Panc1 (cell line): ENCODE measurements around the gene SPATA24. TPM values are rescaled to one million over a fixed set of nuclear protein-coding genes. Genes with fewer than 3 reads are reported as not detected.

ENCODE experiments used
- ATAC-seq: fragments of 200-7000 bp; cut with Tn5 transposase; 2 replicates; pipeline ENCODE4 v1.9.1; 2020; ENCODE audit warnings: mild to moderate bottlenecking, moderate library complexity
- BruUV-seq: library from RNA; stranded (reverse); fragments of 400-500 nt; replicated peaks from 2 replicates; lab custom pipeline; 2021; lab: Mats Ljungman, UMichigan
- CTCF ChIA-PET: fragments of 300-600 bp; sonication (Branson Sonifier 250); formaldehyde crosslinking; loops from one replicate; lab custom pipeline; 2022; ENCODE audit warnings: antibody characterized with exemption; lab: Charles Lee
- POLR2A ChIA-PET: fragments of 300-600 bp; sonication (Branson Sonifier 250); formaldehyde crosslinking; loops from one replicate; lab custom pipeline; 2022; ENCODE audit warnings: antibody characterized with exemption; lab: Charles Lee
- DNase-seq: peaks from one replicate; pipeline ENCODE4 v3.0.0-alpha.2; 2010; ENCODE audit warnings: low read depth, low spot score
- H3K27ac ChIP-seq: 2 replicates; pipeline ENCODE4 v1.5.1; 2011; ENCODE audit warnings: mild to moderate bottlenecking, low read length, inconsistent platforms
- H3K27me3 ChIP-seq: fragments of 200-500 bp; sonication (Bioruptor generic); 2 replicates; pipeline ENCODE4 v1.6.0; 2014; ENCODE audit warnings: low read length, inconsistent platforms; ENCODE audit not compliant: control insufficient read depth, insufficient read depth
- H3K36me3 ChIP-seq: fragments of 200-500 bp; sonication (Bioruptor generic); 2 replicates; pipeline ENCODE4 v1.5.1; 2014; ENCODE audit warnings: inconsistent platforms, mild to moderate bottlenecking, low read length, moderate library complexity; ENCODE audit not compliant: control insufficient read depth, insufficient read depth
- H3K4me1 ChIP-seq: 2 replicates; pipeline ENCODE4 v1.5.1; 2011; ENCODE audit warnings: inconsistent platforms, mild to moderate bottlenecking, low read length, moderate library complexity; ENCODE audit not compliant: control insufficient read depth, insufficient read depth
- H3K4me3 ChIP-seq, 2 experiments: 2 replicates each; pipeline ENCODE4 v1.5.1; 2011 to 2012; ENCODE audit warnings: low read depth in 2 of 2, low read length in 2 of 2, mild to moderate bottlenecking in 2 of 2, inconsistent platforms in 1 of 2, moderate library complexity in 1 of 2
- H3K9me3 ChIP-seq: fragments of 200-500 bp; sonication (Bioruptor generic); 2 replicates; pipeline ENCODE4 v1.5.1; 2014; ENCODE audit warnings: low read depth, mild to moderate bottlenecking, inconsistent platforms, low read length, moderate library complexity; ENCODE audit not compliant: control insufficient read depth, insufficient read depth
- CTCF ChIP-seq: fragments of 450-650 bp; IDR thresholded peaks from 2 replicates; pipeline ENCODE4 v1.5.1; 2017; ENCODE audit warnings: mild to moderate bottlenecking
- POLR2AphosphoS5 ChIP-seq: IDR thresholded peaks from 2 replicates; pipeline ENCODE4 v1.6.1; 2012; ENCODE audit warnings: mild to moderate bottlenecking, low read depth, low read length, moderate library complexity
- REST ChIP-seq, 2 experiments: IDR thresholded peaks; 2 replicates each; pipeline ENCODE4 v1.6.1; 2011 to 2012; ENCODE audit warnings: low read depth in 2 of 2, control low read depth in 1 of 2, low read length in 1 of 2, mild to moderate bottlenecking in 1 of 2, moderate library complexity in 1 of 2; ENCODE audit not compliant: insufficient read depth in 1 of 2
- SIN3A ChIP-seq: IDR thresholded peaks from 2 replicates; pipeline ENCODE4 v1.6.1; 2012; ENCODE audit warnings: low read depth, mild to moderate bottlenecking, low read length, moderate library complexity, borderline replicate concordance; ENCODE audit not compliant: insufficient read depth
- TCF7L2 ChIP-seq: IDR thresholded peaks from 2 replicates; pipeline ENCODE4 v1.6.1; 2011; ENCODE audit warnings: mild to moderate bottlenecking, low read depth, low read length, inconsistent platforms
- in situ Hi-C: cut with HindIII; loops from 2 replicates; pipeline ENCODE4 v1.10.0; 2016; ENCODE audit warnings: low sequenced_read_pairs, low pct_unique_long_range_greater_than_20kb
- intact Hi-C: fragments of 100-400 bp; cut with micrococcal nuclease; formaldehyde crosslinking; loops from one replicate; pipeline ENCODE4 v1.10.0; 2022; ENCODE audit not compliant: unreplicated experiment
- total RNA-seq: library from RNA; stranded (reverse); gene quantifications from one replicate; pipeline ENCODE4 v1.2.1, GENCODE V29; 2021; ENCODE audit not compliant: unreplicated experiment

SPATA24 gene
- total RNA-seq, 1 experiment from 2014 or later, result 5.5 TPM

- Histone ChIP-seq H3K4me1 (peaks cover 20% of the 10 kb centered on the region), H3K36me3 (peaks cover 2% of the 10 kb centered on the region; the same call in 1 of the 2 replicates), H3K27me3 (no peaks in the 10 kb centered on the region), H3K9me3 (no peaks in the 10 kb centered on the region), H3K4me3 (no peak overlapping the region), H3K27ac (no peak overlapping the region)
- TF ChIP-seq SIN3A (no peak), TCF7L2 (no peak), CTCF (no peak), REST (IDR thresholded peaks at IDR 0.05; ENCODE audit: insufficient read depth in 1 of 2, low read depth in 2 of 2, low read length in 1 of 2) (no peak), POLR2AphosphoS5 (no peak)
- in situ Hi-C loops (no loop called here), intact Hi-C loops (loop anchor here (10.0 kb wide), 1 partner anchor 111 kb away; no protein-coding TSS in a partner anchor)
- no TSS peak for BruUV-seq
- DNase-seq (no peak), ATAC-seq (no peak)
- CTCF ChIA-PET, result no interaction called here
- POLR2A ChIA-PET, result interaction anchor here (0.5 to 0.6 kb wide), 2 partner anchors 10 to 102 kb away, joined by 4 to 5 read pairs; partner anchors contain the start of gene MATR3
These were observed 7.8 kb downstream of the SPATA24 start for GRCh38 chr5:139395844-139396640.

DNA sequence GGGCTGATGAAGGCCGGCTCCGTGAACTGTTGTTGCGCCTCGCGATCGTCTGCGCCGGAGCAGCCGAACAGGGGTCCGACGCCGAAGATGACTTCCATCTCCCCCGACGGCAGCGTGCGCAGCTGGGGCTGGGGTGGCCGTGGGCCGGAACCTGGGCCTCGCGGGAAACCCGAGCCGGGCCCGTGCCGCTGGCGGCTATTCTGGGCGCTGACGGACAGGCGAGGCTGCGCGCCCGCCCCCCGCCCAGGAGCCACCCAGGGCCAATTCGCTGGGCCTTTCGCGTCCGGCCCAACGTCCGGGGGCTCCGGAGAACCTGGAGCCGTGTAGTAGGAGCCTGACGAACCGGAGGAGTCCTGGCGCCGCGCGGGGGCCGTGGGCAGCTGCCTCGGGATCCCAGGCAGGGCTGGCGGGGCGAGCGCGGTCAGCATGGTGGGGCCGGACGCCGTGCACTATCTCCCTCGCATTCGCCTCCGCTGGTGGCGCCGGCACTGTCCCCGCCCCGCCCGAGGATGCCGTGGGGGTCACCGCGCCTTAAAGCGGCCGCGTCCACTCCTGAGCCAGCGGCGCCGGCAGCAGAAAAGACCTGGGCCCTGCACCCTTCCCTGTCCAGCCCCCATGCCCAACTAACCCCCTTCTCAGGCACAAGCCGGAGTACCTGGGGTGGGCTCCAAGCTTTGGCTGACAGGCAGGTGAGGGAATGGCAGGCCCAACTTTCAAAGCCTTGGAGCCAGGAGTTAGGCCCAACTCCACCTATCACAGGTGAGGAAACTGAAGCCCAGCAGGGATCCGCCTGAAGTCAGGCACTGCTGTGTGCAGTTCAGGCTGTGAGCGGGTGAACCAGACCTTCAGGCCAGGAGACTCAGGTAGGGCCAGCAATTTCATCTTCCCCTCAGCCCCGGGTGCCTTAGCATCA is 9.0 kb downstream of the SPATA24 start, which contains the start of gene PROB1:
Gene PROB1, minus strand, starts transcription at position 451 of the 913 bp plus-strand sequence. Its CDS starts 23 bp downstream, at position 428.
- no peak for ATAC-seq
- Histone ChIP-seq H3K27me3 (no peaks in the 10 kb centered on the region), H3K4me3 (no peak within 1 kb of the TSS), H3K36me3 (peaks cover 2% of the 10 kb centered on the region; the same call in 1 of the 2 replicates), H3K9me3 (no peaks in the 10 kb centered on the region), H3K4me1 (peaks cover 27% of the 10 kb centered on the region), H3K27ac (no peak within 1 kb of the TSS)
- BruUV-seq, result no TSS peak
- intact Hi-C loops, result loop anchor here (10.0 kb wide), 1 partner anchor 110 kb away; no protein-coding TSS in a partner anchor
- ChIA-PET POLR2A (no interaction called here), CTCF (no interaction called here)
- DNase-seq, result no peak
- no peak for TF ChIP-seq CTCF
- TF ChIP-seq REST (IDR thresholded peaks at IDR 0.05; ENCODE audit: insufficient read depth in 1 of 2, low read depth in 2 of 2, low read length in 1 of 2), result no peak
- no peak for TF ChIP-seq SIN3A
- no peak for TF ChIP-seq POLR2AphosphoS5
- no peak for TF ChIP-seq TCF7L2
- in situ Hi-C loops, result no loop called here
